VCaP (cell line): Measurements from ENCODE around the gene HELZ.
"Not testable (repeated sequence)": the region's sequence is repeated elsewhere in the genome, so short reads cannot be mapped to it uniquely, and the experiment has no call there.

Experiments
- H3K27ac ChIP-seq: fragments of 450-650 bp; 2 replicates; pipeline ENCODE4 v1.5.1; 2017
- CTCF ChIP-seq: fragments of 450-650 bp; conservative IDR thresholded peaks from 2 replicates; pipeline ENCODE4 v1.5.1; 2017; ENCODE audit warnings: mild to moderate bottlenecking, moderate library complexity

The HELZ gene

GRCh38 chr17:67044016-67044772, 200.8 kb downstream of the HELZ start, which contains the start of gene CACNG1:
TSS of gene CACNG1 (plus strand) at chr17:67044554. CDS start at chr17:67044661, 107 bp downstream.
- TF ChIP-seq CTCF: no peak
- H3K27ac ChIP-seq: no peak within 1 kb of the TSS

- H3K27ac ChIP-seq: no peak overlapping the region
- TF ChIP-seq CTCF: no peak
Observed at GRCh38 chr17:67043283-67043682, 201.7 kb downstream of the HELZ start.

- no peak for TF ChIP-seq CTCF
- H3K27ac ChIP-seq: no peak overlapping the region
Observed at GRCh38 chr17:67041941-67042899, 202.8 kb downstream of the HELZ start.

- no peak for TF ChIP-seq CTCF
- no peak overlapping the region for H3K27ac ChIP-seq
Observed at GRCh38 chr17:67041531-67041930, 203.5 kb downstream of the HELZ start.

- H3K27ac ChIP-seq: not testable (repeated sequence)
Observed at GRCh38 chr17:67041119-67041518, 203.9 kb downstream of the HELZ start.

- H3K27ac ChIP-seq: no peak overlapping the region
- no peak for TF ChIP-seq CTCF
Observed at GRCh38 chr17:67040652-67041051, 204.3 kb downstream of the HELZ start.

- no peak overlapping the region for H3K27ac ChIP-seq
- no peak for TF ChIP-seq CTCF
Observed at GRCh38 chr17:67038861-67039365, 206.1 kb downstream of the HELZ start.
